BJ (cell line): ENCODE measurements around the gene SREBF1. TPM values are rescaled to one million over a fixed set of nuclear protein-coding genes. Genes with fewer than 3 reads are reported as not detected.

Experiments
- CTCF ChIA-PET: fragments of 350-600 bp; formaldehyde crosslinking; extraction: SDS; loops from one replicate; lab custom pipeline; 2021; ENCODE audit warnings: antibody characterized with exemption, inconsistent platforms; lab: Yijun Ruan, JAX
- POLR2A ChIA-PET: fragments of 300-600 bp; sonication (Branson Sonifier 250); formaldehyde crosslinking; extraction: SDS; loops from one replicate; lab custom pipeline; 2021; ENCODE audit warnings: antibody characterized with exemption; lab: Charles Lee
- DNase-seq: peaks from one replicate; pipeline ENCODE4 v3.0.0-alpha.2; 2011; ENCODE audit warnings: low read depth
- H3K27me3 ChIP-seq: 2 replicates; pipeline ENCODE4 v1.6.0; 2011; ENCODE audit warnings: low read length; ENCODE audit not compliant: control insufficient read depth, insufficient read depth
- H3K36me3 ChIP-seq: 2 replicates; pipeline ENCODE4 v1.5.1; 2011; ENCODE audit warnings: low read length; ENCODE audit not compliant: control insufficient read depth, insufficient read depth
- H3K4me3 ChIP-seq: 2 replicates; pipeline ENCODE4 v1.5.1; 2011; ENCODE audit warnings: low read depth, mild to moderate bottlenecking, control low read depth, low read length
- polyA plus RNA-seq: library from polyadenylated mRNA; depleted of rRNA; stranded (reverse); fragments of >200 nt; gene quantifications from 2 replicates; pipeline ENCODE4 v1.2.3, GENCODE V29; 2011
- TF ChIP-seq, protein P1 (sequence below): IDR thresholded peaks from 2 replicates; pipeline ENCODE4 v1.5.1; 2011; ENCODE audit warnings: low read depth, mild to moderate bottlenecking, control low read depth, inconsistent platforms, low read length, moderate library complexity; ENCODE audit not compliant: insufficient read depth

The SREBF1 gene
- polyA plus RNA-seq, 1 experiment, result 27.7 TPM

DNA sequence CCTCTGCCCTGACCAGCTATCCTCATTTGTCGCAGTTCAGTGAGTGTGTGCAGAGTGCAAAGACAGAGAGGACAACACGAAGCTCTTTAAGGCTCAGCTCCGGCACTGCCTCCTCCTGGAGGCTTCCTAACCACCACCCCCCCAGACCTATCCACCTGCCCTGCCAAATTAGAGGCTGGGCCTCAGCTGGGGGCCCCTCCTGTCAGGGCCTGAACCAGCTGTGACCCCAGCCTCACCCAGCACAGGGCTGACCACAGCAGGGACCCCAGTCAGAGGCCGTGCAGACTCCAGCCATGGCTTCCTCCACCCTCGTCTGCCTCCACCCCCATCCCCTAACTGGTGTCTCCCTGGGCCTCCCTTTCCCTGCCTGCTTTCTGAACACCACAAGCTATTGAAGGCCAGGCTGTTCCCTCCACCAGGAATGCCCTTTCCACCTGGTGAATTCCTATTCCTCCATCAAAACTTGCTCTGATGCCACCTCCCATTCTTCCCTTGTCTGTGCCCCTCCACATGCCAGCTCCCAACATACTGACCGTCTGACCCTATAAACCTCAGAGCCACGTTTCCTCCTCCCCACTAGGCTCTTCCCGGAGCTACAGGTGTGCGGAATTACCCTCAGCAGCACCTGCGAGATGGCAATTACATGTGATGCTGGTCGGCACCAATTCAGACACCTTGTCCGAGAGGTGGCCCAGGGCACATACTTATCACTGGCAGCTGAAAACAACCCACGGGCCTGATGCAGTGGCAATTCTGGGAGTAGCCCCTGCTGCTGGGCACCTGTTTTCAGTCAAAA is 8.8 kb downstream of the SREBF1 start:
- no peaks in the 10 kb centered on the region for H3K27me3 ChIP-seq
- POLR2A ChIA-PET, result no interaction called here
- TF ChIP-seq, protein P1, sequence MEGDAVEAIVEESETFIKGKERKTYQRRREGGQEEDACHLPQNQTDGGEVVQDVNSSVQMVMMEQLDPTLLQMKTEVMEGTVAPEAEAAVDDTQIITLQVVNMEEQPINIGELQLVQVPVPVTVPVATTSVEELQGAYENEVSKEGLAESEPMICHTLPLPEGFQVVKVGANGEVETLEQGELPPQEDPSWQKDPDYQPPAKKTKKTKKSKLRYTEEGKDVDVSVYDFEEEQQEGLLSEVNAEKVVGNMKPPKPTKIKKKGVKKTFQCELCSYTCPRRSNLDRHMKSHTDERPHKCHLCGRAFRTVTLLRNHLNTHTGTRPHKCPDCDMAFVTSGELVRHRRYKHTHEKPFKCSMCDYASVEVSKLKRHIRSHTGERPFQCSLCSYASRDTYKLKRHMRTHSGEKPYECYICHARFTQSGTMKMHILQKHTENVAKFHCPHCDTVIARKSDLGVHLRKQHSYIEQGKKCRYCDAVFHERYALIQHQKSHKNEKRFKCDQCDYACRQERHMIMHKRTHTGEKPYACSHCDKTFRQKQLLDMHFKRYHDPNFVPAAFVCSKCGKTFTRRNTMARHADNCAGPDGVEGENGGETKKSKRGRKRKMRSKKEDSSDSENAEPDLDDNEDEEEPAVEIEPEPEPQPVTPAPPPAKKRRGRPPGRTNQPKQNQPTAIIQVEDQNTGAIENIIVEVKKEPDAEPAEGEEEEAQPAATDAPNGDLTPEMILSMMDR, result no peak
- no peak overlapping the region for H3K4me3 ChIP-seq
- DNase-seq, result no peak
- CTCF ChIA-PET, result interaction anchor here (1.0 to 1.9 kb wide), 3 partner anchors 16 to 93 kb away, joined by 3 to 7 read pairs (median 4); no protein-coding TSS in a partner anchor
- peaks cover 4% of the 10 kb centered on the region for H3K36me3 ChIP-seq

DNA sequence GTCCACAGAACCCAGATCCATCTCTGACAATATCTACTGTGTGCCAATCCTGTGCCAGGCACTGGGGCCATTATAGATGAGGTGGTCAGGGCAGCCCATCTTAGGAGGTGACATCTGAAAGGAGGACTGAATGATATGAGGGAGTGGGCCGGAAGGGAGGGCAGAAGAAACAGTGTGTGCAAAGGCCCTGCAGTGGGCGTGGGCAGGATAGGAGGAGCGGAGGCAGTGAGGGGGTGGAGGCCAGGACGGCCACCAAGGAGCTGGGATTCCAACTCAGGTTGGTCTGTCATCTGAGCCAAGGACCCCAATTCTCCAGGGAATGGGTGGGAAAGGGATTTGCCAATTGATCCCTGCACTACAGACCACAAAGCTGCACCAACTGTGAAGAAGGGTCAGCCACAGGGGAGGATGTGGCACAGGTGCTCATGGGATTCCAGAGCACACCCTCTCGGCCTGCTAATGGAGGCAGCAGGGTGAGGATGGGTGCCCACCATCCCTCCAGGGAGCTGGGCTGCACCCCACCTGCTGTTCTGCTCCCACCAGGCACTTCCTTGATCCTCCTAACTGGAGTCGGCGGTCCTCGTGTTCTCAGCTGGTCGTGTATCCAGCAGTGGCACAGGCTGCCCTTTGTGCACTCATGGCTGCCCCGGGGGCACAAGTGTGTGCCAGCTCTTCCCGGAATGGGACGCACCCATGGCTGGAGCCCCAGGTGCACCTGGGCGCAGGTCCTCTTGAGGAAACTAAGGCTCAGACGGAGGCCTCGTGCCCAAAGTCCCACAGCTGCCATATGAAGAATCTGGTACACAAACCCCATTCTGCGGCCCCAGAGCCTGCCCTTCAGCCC is 9.6 kb downstream of the SREBF1 start:
- ChIA-PET POLR2A (no interaction called here), CTCF (interaction anchor here (1.0 to 1.3 kb wide), 3 partner anchors 15 to 94 kb away, joined by 3 to 4 read pairs (median 3); no protein-coding TSS in a partner anchor)
- TF ChIP-seq, protein P1, result no peak
- Histone ChIP-seq H3K27me3 (no peaks in the 10 kb centered on the region), H3K36me3 (peaks cover 4% of the 10 kb centered on the region), H3K4me3 (no peak overlapping the region)
- no peak for DNase-seq

DNA sequence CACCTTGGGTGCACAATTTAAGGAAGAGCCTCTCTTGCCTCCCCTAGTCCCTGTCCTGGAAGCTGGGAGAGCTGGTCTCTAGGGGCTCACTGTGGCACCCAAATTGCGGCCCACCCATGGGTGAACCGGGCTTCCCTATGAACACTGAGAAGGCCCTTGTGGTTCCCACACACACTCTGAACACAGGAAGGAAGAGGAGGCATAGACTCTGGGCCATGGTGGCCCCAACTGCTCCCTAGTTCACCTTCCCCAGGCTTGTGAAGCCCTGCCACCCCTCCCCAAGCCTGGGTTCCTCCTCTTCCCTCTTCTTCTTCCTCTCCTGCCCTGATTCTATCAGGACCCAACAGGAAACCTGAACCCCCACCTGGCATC is 10.5 kb downstream of the SREBF1 start:
- Histone ChIP-seq H3K27me3 (no peaks in the 10 kb centered on the region), H3K36me3 (peaks cover 4% of the 10 kb centered on the region), H3K4me3 (no peak overlapping the region)
- ChIA-PET POLR2A (no interaction called here), CTCF (interaction anchor here (0.5 to 1.1 kb wide), 2 partner anchors 15 to 824 kb away, joined by 3 read pairs; no protein-coding TSS in a partner anchor)
- TF ChIP-seq, protein P1, result no peak
- no peak for DNase-seq

DNA sequence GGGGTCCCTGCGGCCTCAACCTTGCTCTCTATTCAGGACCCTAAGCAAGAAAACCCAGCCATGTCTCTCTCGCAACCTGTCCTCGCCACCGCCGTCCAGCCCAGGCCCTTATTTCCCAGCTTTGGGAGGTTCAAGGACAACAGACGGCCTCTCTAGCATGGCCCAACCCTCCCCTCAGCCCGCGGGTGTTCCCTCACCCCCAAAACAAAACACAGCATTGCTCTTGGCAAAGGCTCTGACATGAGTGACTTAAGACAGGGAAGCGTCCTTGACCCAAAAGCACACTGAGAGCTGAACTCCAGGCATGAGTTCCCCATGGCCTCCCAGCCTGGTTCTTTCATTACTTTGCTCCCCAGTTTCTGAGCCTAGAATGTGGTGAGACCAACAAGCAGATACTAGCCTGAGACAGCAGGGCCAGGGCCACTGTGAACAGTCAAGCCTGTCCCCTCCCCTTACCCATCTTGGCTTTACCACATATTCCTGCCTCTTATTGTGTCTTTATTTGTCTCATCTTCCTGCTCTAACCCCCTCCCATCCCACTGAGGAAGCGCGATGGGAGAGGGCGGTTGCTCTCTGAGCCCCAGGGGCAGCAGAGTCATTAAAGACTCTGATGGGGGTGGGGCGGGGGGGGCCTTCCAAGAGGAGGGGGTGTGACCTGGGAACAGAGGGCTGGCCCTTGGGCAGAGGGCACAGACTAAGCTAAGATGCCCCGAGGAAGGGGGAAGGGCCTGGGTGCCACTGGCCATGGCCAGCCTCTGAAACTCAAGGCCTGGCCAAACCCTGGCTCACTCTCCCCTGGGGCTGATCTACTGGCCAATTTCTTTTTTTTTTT is 11.8 kb downstream of the SREBF1 start:
- Histone ChIP-seq H3K4me3 (no peak overlapping the region), H3K27me3 (no peaks in the 10 kb centered on the region), H3K36me3 (peaks cover 6% of the 10 kb centered on the region)
- no peak for DNase-seq
- ChIA-PET CTCF (interaction anchor here (0.6 kb wide), 1 partner anchor 11 kb away, joined by 4 read pairs; no protein-coding TSS in a partner anchor), POLR2A (no interaction called here)
- TF ChIP-seq, protein P1, result no peak
